Measurements from ENCODE around the gene SCGB1A1.

SCGB1A1 gene

DNA sequence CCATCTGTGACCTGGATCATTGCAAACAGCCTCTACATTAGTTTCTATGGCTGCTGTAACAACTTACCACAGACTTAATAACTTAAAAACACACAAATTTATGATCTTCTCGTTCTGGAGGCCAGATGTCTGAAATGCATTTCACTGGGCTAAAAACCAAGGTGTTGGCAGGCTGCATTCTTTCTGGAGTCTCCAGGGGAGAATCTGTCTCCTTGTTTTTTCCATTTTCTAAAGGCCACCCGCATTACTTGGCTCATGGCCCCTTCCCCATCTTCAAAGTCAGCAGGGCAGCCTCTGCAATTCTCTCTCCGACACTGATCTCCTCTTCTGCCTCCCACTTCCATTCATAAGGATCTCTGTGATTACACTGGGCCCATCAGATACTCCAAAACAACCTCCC lies 11.6 kb downstream of the SCGB1A1 start:
- no peak for DNase-seq (ENCODE audit: low read depth in 1 of 2, low spot score in 1 of 2)
- TF ChIP-seq, protein P1, sequence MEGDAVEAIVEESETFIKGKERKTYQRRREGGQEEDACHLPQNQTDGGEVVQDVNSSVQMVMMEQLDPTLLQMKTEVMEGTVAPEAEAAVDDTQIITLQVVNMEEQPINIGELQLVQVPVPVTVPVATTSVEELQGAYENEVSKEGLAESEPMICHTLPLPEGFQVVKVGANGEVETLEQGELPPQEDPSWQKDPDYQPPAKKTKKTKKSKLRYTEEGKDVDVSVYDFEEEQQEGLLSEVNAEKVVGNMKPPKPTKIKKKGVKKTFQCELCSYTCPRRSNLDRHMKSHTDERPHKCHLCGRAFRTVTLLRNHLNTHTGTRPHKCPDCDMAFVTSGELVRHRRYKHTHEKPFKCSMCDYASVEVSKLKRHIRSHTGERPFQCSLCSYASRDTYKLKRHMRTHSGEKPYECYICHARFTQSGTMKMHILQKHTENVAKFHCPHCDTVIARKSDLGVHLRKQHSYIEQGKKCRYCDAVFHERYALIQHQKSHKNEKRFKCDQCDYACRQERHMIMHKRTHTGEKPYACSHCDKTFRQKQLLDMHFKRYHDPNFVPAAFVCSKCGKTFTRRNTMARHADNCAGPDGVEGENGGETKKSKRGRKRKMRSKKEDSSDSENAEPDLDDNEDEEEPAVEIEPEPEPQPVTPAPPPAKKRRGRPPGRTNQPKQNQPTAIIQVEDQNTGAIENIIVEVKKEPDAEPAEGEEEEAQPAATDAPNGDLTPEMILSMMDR (IDR thresholded peaks at IDR 0.05; ENCODE audit: insufficient read depth, low read length), result no peak
- TF ChIP-seq, protein P2, sequence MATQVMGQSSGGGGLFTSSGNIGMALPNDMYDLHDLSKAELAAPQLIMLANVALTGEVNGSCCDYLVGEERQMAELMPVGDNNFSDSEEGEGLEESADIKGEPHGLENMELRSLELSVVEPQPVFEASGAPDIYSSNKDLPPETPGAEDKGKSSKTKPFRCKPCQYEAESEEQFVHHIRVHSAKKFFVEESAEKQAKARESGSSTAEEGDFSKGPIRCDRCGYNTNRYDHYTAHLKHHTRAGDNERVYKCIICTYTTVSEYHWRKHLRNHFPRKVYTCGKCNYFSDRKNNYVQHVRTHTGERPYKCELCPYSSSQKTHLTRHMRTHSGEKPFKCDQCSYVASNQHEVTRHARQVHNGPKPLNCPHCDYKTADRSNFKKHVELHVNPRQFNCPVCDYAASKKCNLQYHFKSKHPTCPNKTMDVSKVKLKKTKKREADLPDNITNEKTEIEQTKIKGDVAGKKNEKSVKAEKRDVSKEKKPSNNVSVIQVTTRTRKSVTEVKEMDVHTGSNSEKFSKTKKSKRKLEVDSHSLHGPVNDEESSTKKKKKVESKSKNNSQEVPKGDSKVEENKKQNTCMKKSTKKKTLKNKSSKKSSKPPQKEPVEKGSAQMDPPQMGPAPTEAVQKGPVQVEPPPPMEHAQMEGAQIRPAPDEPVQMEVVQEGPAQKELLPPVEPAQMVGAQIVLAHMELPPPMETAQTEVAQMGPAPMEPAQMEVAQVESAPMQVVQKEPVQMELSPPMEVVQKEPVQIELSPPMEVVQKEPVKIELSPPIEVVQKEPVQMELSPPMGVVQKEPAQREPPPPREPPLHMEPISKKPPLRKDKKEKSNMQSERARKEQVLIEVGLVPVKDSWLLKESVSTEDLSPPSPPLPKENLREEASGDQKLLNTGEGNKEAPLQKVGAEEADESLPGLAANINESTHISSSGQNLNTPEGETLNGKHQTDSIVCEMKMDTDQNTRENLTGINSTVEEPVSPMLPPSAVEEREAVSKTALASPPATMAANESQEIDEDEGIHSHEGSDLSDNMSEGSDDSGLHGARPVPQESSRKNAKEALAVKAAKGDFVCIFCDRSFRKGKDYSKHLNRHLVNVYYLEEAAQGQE (IDR thresholded peaks at IDR 0.05; ENCODE audit: insufficient replicate concordance, low read depth), result no peak
- no peak overlapping the region for H3K4me3 ChIP-seq (replicated peaks; ENCODE audit: insufficient read depth, low read length)
- H3K27me3 ChIP-seq (ENCODE audit: insufficient read depth, poor library complexity, severe bottlenecking), result no peaks in the 10 kb centered on the region
- H3K27ac ChIP-seq (replicated peaks), result no peak overlapping the region

DNA sequence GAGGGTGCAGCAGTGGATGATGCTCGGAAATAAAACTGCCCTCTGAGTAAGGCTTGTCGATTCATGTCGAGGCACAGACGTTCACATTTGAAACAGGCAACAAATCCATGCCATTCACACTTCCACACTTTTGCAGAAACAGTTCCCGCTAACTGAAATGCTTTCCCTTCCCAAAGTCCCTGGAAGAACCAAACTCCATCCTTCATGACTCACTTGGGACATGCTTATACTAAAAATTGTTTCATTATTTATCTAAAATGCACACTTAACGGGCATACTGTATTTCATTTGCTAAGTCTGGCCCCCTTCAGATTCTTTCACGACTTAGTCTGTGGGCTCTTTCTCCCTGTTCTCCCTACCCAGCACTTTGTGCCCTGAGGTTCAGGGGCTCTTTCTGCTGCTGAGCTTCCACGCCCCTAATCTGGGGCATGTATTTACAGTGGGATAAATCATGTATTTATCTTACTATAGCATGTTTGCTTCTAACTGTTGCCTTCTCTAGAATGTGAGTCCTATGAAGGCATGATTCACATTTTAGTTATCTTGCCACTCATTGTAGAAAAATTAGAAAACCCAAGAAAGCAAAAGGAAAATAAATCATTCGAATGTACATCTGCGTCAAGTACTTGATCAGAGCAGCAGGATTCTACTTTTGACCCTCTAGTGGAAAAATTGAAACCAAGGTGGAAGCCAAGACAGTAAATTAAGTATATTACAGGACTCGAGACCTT lies 12.5 kb downstream of the SCGB1A1 start:
- no peaks in the 10 kb centered on the region for H3K27me3 ChIP-seq (ENCODE audit: insufficient read depth, poor library complexity, severe bottlenecking)
- H3K4me3 ChIP-seq (replicated peaks; ENCODE audit: insufficient read depth, low read length), result no peak overlapping the region
- no peak overlapping the region for H3K27ac ChIP-seq (replicated peaks)
- DNase-seq (ENCODE audit: low read depth in 1 of 2, low spot score in 1 of 2), result no peak
- TF ChIP-seq, protein P2 (IDR thresholded peaks at IDR 0.05; ENCODE audit: insufficient replicate concordance, low read depth), result no peak
- TF ChIP-seq GABPA (IDR thresholded peaks at IDR 0.05; ENCODE audit: low read depth) (no peak), POLR2AphosphoS5 (IDR thresholded peaks at IDR 0.05; ENCODE audit: low read depth) (no peak), SPI1 (IDR thresholded peaks at IDR 0.05; ENCODE audit: borderline replicate concordance, low read depth) (no peak)
- TF ChIP-seq, protein P1 (IDR thresholded peaks at IDR 0.05; ENCODE audit: insufficient read depth, low read length), result no peak

DNA sequence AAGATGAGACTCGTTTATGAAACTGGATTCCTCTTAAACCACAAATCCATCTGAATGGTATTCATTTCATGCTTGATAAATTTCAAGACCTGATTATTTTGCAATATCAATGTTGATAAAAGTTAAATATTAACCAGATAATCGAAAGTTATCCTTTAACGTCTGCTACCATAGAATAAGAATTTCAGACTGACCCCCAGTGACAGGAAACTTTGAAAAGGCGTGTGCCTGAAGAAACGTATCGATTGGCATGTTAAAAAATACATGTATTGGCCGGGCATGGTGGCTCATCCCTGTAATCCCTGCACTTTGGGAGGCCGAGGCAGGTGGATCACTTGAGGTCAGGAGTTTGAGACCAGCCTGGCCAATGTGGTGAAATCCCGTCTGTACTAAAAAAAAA lies 13.9 kb downstream of the SCGB1A1 start:
- Histone ChIP-seq H3K4me3 (replicated peaks; ENCODE audit: insufficient read depth, low read length) (no peak overlapping the region), H3K27ac (replicated peaks) (no peak overlapping the region), H3K27me3 (ENCODE audit: insufficient read depth, poor library complexity, severe bottlenecking) (no peaks in the 10 kb centered on the region)
- TF ChIP-seq SPI1 (IDR thresholded peaks at IDR 0.05; ENCODE audit: borderline replicate concordance, low read depth) (no peak), GABPA (IDR thresholded peaks at IDR 0.05; ENCODE audit: low read depth) (no peak), POLR2AphosphoS5 (IDR thresholded peaks at IDR 0.05; ENCODE audit: low read depth) (no peak)
- TF ChIP-seq, protein P1 (IDR thresholded peaks at IDR 0.05; ENCODE audit: insufficient read depth, low read length), result no peak
- TF ChIP-seq, protein P2 (IDR thresholded peaks at IDR 0.05; ENCODE audit: insufficient replicate concordance, low read depth), result no peak
- DNase-seq (ENCODE audit: low read depth in 1 of 2, low spot score in 1 of 2), result no peak
